ENCODE results near the gene RGS7. TPM values are rescaled to one million over a fixed set of nuclear protein-coding genes. Genes with fewer than 3 reads are reported as not detected.

RGS7 gene
- total RNA-seq, 1 donor from 2014 or later, result 0.18 TPM

DNA sequence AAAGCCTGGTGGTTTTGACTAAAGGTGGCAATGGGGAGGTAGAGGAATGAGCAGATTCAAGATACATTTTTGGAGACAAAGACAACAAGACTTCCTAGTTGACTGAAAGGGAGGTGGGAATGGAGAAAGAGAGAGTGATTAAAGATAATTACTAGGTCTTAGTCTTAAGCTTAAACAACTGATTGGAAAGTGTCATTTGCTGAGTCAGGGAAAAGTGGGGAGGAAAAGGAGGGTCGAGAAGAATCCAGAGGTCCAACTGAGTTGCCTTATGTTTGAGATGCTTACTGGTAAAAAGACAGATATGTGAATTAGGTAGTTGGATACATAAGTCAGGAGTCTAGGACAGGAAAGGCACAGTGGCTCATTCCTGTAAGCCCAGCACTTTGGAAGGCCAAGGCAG, 179.3 kb downstream of the RGS7 start:
- no peak for FAIRE-seq
- H3K27ac Mint-ChIP-seq (ENCODE audit: unreplicated experiment), result no peak overlapping the region

DNA sequence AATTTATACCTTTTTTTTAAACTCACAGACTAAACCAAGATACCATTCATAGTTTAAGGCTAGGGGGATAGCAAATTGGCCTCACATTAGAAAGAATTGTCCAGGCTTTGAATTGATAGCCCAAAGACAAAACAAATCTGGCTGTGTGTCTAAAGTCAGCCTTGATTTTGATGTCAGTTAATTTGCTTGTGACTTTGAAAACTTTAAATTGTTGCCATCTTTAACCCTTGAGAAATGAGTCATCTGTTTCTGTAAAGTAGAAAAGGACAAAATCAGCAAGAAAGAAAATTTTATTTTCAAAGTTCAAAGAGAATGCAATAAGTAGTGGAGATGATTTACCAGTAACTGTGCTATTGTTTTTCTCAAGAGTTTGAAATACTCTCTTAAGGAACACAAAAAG, 184.5 kb downstream of the RGS7 start:
- no peak overlapping the region for H3K4me3 ChIP-seq (ENCODE audit: insufficient read depth, low read depth, low read length)
- H4K20me1 ChIP-seq (ENCODE audit: insufficient read depth, low read length), result no peaks in the 10 kb centered on the region
- no peaks in the 10 kb centered on the region for H3K36me3 ChIP-seq (ENCODE audit: insufficient read depth, low read length)
- FAIRE-seq, result no peak
- Mint-ChIP-seq H3K4me1 (ENCODE audit: low read depth, unreplicated experiment) (no peaks in the 10 kb centered on the region), H3K27ac (ENCODE audit: unreplicated experiment) (no peak overlapping the region), H3K4me3 (ENCODE audit: unreplicated experiment) (no peak overlapping the region), H3K36me3 (ENCODE audit: low read depth, unreplicated experiment) (no peaks in the 10 kb centered on the region), H3K27me3 (ENCODE audit: low read depth, unreplicated experiment) (no peaks in the 10 kb centered on the region), H3K9me3 (ENCODE audit: unreplicated experiment) (no peaks in the 10 kb centered on the region)
- no peaks in the 10 kb centered on the region for H3K9me3 ChIP-seq (ENCODE audit: insufficient read depth, low read depth, low read length)
- H3K4me1 ChIP-seq (ENCODE audit: insufficient read depth, low read length), result no peaks in the 10 kb centered on the region
- H2AFZ ChIP-seq (ENCODE audit: low read depth, low read length), result no peak overlapping the region
- no peak for DNase-seq (ENCODE audit: low read depth)
- H3K27ac ChIP-seq (ENCODE audit: low read depth, low read length), result no peak overlapping the region
- H3K4me2 ChIP-seq (ENCODE audit: low read length), result no peak overlapping the region
- TF ChIP-seq EZH2 (IDR thresholded peaks at IDR 0.05; ENCODE audit: insufficient read depth, low read length) (no peak), CTCF (IDR thresholded peaks at IDR 0.05; ENCODE audit: insufficient read depth, low read depth, low read length) (no peak)
- H3K27me3 ChIP-seq (ENCODE audit: insufficient read depth, low read length), result no peaks in the 10 kb centered on the region
- no peak overlapping the region for H3K9ac ChIP-seq (ENCODE audit: low read length)
- H3K79me2 ChIP-seq (ENCODE audit: insufficient read depth, low read length), result no peaks in the 10 kb centered on the region

More for the DNA sequence above, 179.3 kb downstream of the RGS7 start:
- H2AFZ ChIP-seq (ENCODE audit: low read depth, low read length), result no peak overlapping the region
- no peaks in the 10 kb centered on the region for H3K9me3 ChIP-seq (ENCODE audit: insufficient read depth, low read depth, low read length)
- H3K4me2 ChIP-seq (ENCODE audit: low read length), result no peak overlapping the region
- no peak overlapping the region for H3K9ac ChIP-seq (ENCODE audit: low read length)
- H3K79me2 ChIP-seq (ENCODE audit: insufficient read depth, low read length), result no peaks in the 10 kb centered on the region
- H3K4me3 ChIP-seq (ENCODE audit: insufficient read depth, low read depth, low read length), result no peak overlapping the region
- H3K36me3 Mint-ChIP-seq (ENCODE audit: low read depth, unreplicated experiment), result no peaks in the 10 kb centered on the region
- no peaks in the 10 kb centered on the region for H3K27me3 ChIP-seq (ENCODE audit: insufficient read depth, low read length)
- H3K36me3 ChIP-seq (ENCODE audit: insufficient read depth, low read length), result no peaks in the 10 kb centered on the region
- H3K4me1 ChIP-seq (ENCODE audit: insufficient read depth, low read length), result no peaks in the 10 kb centered on the region
- no peak overlapping the region for H3K27ac ChIP-seq (ENCODE audit: low read depth, low read length)
- no peak overlapping the region for H3K4me3 Mint-ChIP-seq (ENCODE audit: unreplicated experiment)
- H3K4me1 Mint-ChIP-seq (ENCODE audit: low read depth, unreplicated experiment), result no peaks in the 10 kb centered on the region
- TF ChIP-seq CTCF (IDR thresholded peaks at IDR 0.05; ENCODE audit: insufficient read depth, low read depth, low read length) (no peak), EZH2 (IDR thresholded peaks at IDR 0.05; ENCODE audit: insufficient read depth, low read length) (no peak)
- DNase-seq (ENCODE audit: low read depth), result no peak
- no peaks in the 10 kb centered on the region for H3K27me3 Mint-ChIP-seq (ENCODE audit: low read depth, unreplicated experiment)
- H4K20me1 ChIP-seq (ENCODE audit: insufficient read depth, low read length), result no peaks in the 10 kb centered on the region
- H3K9me3 Mint-ChIP-seq (ENCODE audit: unreplicated experiment), result no peaks in the 10 kb centered on the region

DNA sequence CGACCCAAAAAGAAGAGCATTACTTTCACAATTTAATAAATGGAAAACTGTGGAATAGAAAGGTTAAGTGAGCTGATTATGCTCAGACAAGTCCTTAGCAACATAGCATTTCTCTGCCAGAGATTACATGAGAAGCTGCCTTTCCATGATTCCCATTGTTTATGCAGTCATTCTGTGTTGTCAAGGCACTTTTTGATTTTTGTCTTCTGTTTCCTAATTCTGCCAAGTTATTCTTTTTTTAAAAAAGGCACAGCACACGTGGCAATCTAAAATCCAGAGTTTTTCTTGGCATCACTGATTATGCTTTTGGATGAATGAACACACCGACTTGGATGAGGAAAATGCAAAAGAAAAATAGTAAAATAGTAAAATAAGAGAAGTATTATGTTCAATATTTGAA, 185.0 kb downstream of the RGS7 start:
- Mint-ChIP-seq H3K36me3 (ENCODE audit: low read depth, unreplicated experiment) (no peaks in the 10 kb centered on the region), H3K27ac (ENCODE audit: unreplicated experiment) (no peak overlapping the region), H3K4me3 (ENCODE audit: unreplicated experiment) (no peak overlapping the region), H3K9me3 (ENCODE audit: unreplicated experiment) (no peaks in the 10 kb centered on the region), H3K4me1 (ENCODE audit: low read depth, unreplicated experiment) (no peaks in the 10 kb centered on the region), H3K27me3 (ENCODE audit: low read depth, unreplicated experiment) (no peaks in the 10 kb centered on the region)
- H3K27me3 ChIP-seq (ENCODE audit: insufficient read depth, low read length), result no peaks in the 10 kb centered on the region
- TF ChIP-seq EZH2 (IDR thresholded peaks at IDR 0.05; ENCODE audit: insufficient read depth, low read length), result no peak
- no peak for TF ChIP-seq CTCF (IDR thresholded peaks at IDR 0.05; ENCODE audit: insufficient read depth, low read depth, low read length)
- FAIRE-seq, result no peak
- DNase-seq (ENCODE audit: low read depth), result no peak
- no peak overlapping the region for H3K4me3 ChIP-seq (ENCODE audit: insufficient read depth, low read depth, low read length)
- H2AFZ ChIP-seq (ENCODE audit: low read depth, low read length), result no peak overlapping the region
- H3K36me3 ChIP-seq (ENCODE audit: insufficient read depth, low read length), result no peaks in the 10 kb centered on the region
- H3K79me2 ChIP-seq (ENCODE audit: insufficient read depth, low read length), result no peaks in the 10 kb centered on the region
- no peak overlapping the region for H3K27ac ChIP-seq (ENCODE audit: low read depth, low read length)
- no peak overlapping the region for H3K4me2 ChIP-seq (ENCODE audit: low read length)
- no peak overlapping the region for H3K9ac ChIP-seq (ENCODE audit: low read length)
- H3K9me3 ChIP-seq (ENCODE audit: insufficient read depth, low read depth, low read length), result no peaks in the 10 kb centered on the region
- no peaks in the 10 kb centered on the region for H3K4me1 ChIP-seq (ENCODE audit: insufficient read depth, low read length)
- no peaks in the 10 kb centered on the region for H4K20me1 ChIP-seq (ENCODE audit: insufficient read depth, low read length)

All from astrocyte (in vitro differentiated cells and primary cell).